ENCODE measurements around the gene ELMO1. TPM values are rescaled to one million over a fixed set of nuclear protein-coding genes. Genes with fewer than 3 reads are reported as not detected.
A peak's percentile ranks its signal among the peaks of the same experiment; 100 is the strongest.

The ELMO1 gene
- total RNA-seq, 1 donor from 2014 or later = 53.8 TPM

GRCh38 chr7:36969376-36969775, 479.3 kb downstream of the ELMO1 start:
- Histone ChIP-seq H3K4me3 (no peak overlapping the region), H3K9me3 (no peaks in the 10 kb centered on the region), H3K27me3 (no peaks in the 10 kb centered on the region), H3K36me3 (no peaks in the 10 kb centered on the region), H3K4me1 (peaks cover 26% of the 10 kb centered on the region), H3K27ac (no peak overlapping the region)
- DNase-seq (no peak), ATAC-seq (peak; percentile 89)
- TF ChIP-seq CTCF (IDR thresholded peaks at IDR 0.05) = no peak
- intact Hi-C loops (cut with DNase I) = no loop called here

- no peak for DNase-seq
- Histone ChIP-seq H3K4me3 (no peak overlapping the region), H3K27me3 (no peaks in the 10 kb centered on the region), H3K36me3 (no peaks in the 10 kb centered on the region), H3K9me3 (no peaks in the 10 kb centered on the region), H3K27ac (no peak overlapping the region), H3K4me1 (peaks cover 26% of the 10 kb centered on the region)
- peak; percentile 85 for TF ChIP-seq CTCF (IDR thresholded peaks at IDR 0.05)
- peak; percentile 92 for ATAC-seq
- intact Hi-C loops (cut with DNase I) = no loop called here
Measured at GRCh38 chr7:36967387-36967786, 481.3 kb downstream of the ELMO1 start.

GRCh38 chr7:36966636-36967035, 482.0 kb downstream of the ELMO1 start:
- no peak for ATAC-seq
- Histone ChIP-seq H3K27me3 (no peaks in the 10 kb centered on the region), H3K4me1 (peaks cover 23% of the 10 kb centered on the region), H3K36me3 (no peaks in the 10 kb centered on the region), H3K4me3 (no peak overlapping the region), H3K9me3 (no peaks in the 10 kb centered on the region), H3K27ac (no peak overlapping the region)
- intact Hi-C loops (cut with DNase I) = no loop called here
- no peak for DNase-seq
- TF ChIP-seq CTCF (IDR thresholded peaks at IDR 0.05) = no peak

GRCh38 chr7:36966039-36966438, 482.6 kb downstream of the ELMO1 start:
- Histone ChIP-seq H3K27ac (no peak overlapping the region), H3K4me3 (no peak overlapping the region)
- intact Hi-C loops (cut with DNase I) = no loop called here

GRCh38 chr7:36965625-36966024, 483.0 kb downstream of the ELMO1 start:
- no peak overlapping the region for H3K4me3 ChIP-seq
- DNase-seq (no peak), ATAC-seq (no peak)
- no peaks in the 10 kb centered on the region for H3K27me3 ChIP-seq
- no peaks in the 10 kb centered on the region for H3K9me3 ChIP-seq
- no peak overlapping the region for H3K27ac ChIP-seq
- H3K36me3 ChIP-seq = no peaks in the 10 kb centered on the region
- intact Hi-C loops (cut with DNase I) = no loop called here
- TF ChIP-seq CTCF (IDR thresholded peaks at IDR 0.05) = no peak
- peaks cover 17% of the 10 kb centered on the region for H3K4me1 ChIP-seq

More at GRCh38 chr7:36966039-36966438, 482.6 kb downstream of the ELMO1 start:
- no peaks in the 10 kb centered on the region for H3K9me3 ChIP-seq
- H3K36me3 ChIP-seq = no peaks in the 10 kb centered on the region
- H3K4me1 ChIP-seq = peaks cover 17% of the 10 kb centered on the region
- ATAC-seq = no peak
- DNase-seq = no peak
- no peaks in the 10 kb centered on the region for H3K27me3 ChIP-seq
- TF ChIP-seq CTCF (IDR thresholded peaks at IDR 0.05) = no peak

GRCh38 chr7:36964297-36964696, 484.4 kb downstream of the ELMO1 start:
- no peaks in the 10 kb centered on the region for H3K9me3 ChIP-seq
- DNase-seq (no peak), ATAC-seq (no peak)
- intact Hi-C loops (cut with DNase I) = no loop called here
- H3K27me3 ChIP-seq = no peaks in the 10 kb centered on the region
- H3K36me3 ChIP-seq = no peaks in the 10 kb centered on the region
- no peak overlapping the region for H3K27ac ChIP-seq
- peaks cover 17% of the 10 kb centered on the region for H3K4me1 ChIP-seq
- no peak overlapping the region for H3K4me3 ChIP-seq
- no peak for TF ChIP-seq CTCF (IDR thresholded peaks at IDR 0.05)
